Stomach (tissue), 4 donors: Measurements from ENCODE around the gene TMEM123.

Experiments
- POLR2A ChIP-seq, 4 donors: fragments of 450-650 bp; IDR thresholded peaks; one replicate each; pipeline ENCODE4 v1.6.1; 2016; ENCODE audit warnings: antibody characterized with exemption in 4 of 4, control low read depth in 2 of 4, mild to moderate bottlenecking in 1 of 4, moderate library complexity in 1 of 4
- TF ChIP-seq, protein P1 (sequence below), 7 experiments: fragments of 450-650 bp in 4 of 7; fragments of 200-600 bp in 3 of 7; sonication (generic) in 3 of 7; IDR thresholded peaks; one replicate each; pipeline ENCODE4 v1.5.1; 2016 to 2019; ENCODE audit warnings: antibody characterized with exemption in 7 of 7, control low read depth in 2 of 7, mild to moderate bottlenecking in 1 of 7

DNA sequence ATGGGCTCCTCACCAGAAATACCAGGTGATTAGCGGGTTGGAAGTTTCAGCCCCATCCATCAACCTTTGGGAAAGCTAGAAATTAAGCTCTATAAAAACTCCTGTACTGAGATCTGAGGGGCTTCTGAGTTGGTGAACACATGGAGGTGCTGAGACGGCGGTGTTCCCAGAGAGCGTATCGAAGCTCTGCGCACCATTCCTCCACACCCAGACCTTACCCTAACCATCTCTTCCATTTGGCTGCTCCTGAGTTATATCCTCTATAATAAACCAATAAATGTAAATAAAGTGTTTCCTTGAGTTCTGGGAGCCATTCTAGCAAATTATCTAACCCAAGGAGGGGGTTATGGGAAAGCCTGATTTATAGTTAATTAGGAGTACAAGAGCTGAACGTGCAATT lies 41.4 kb downstream of the TMEM123 start:
- TF ChIP-seq, protein P1, sequence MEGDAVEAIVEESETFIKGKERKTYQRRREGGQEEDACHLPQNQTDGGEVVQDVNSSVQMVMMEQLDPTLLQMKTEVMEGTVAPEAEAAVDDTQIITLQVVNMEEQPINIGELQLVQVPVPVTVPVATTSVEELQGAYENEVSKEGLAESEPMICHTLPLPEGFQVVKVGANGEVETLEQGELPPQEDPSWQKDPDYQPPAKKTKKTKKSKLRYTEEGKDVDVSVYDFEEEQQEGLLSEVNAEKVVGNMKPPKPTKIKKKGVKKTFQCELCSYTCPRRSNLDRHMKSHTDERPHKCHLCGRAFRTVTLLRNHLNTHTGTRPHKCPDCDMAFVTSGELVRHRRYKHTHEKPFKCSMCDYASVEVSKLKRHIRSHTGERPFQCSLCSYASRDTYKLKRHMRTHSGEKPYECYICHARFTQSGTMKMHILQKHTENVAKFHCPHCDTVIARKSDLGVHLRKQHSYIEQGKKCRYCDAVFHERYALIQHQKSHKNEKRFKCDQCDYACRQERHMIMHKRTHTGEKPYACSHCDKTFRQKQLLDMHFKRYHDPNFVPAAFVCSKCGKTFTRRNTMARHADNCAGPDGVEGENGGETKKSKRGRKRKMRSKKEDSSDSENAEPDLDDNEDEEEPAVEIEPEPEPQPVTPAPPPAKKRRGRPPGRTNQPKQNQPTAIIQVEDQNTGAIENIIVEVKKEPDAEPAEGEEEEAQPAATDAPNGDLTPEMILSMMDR (IDR thresholded peaks at IDR 0.05): no peak
- no peak for TF ChIP-seq POLR2A (IDR thresholded peaks at IDR 0.05)
